GM23248 (cell line): ENCODE data around the gene MYBPC3. TPM values are rescaled to one million over a fixed set of nuclear protein-coding genes. Genes with fewer than 3 reads are reported as not detected.

Source experiments
- DNase-seq: peaks from one replicate; pipeline ENCODE4 v3.0.0-alpha.2; 2015
- H2AFZ ChIP-seq: fragments of 200-600 bp; sonication (generic); 2 replicates; pipeline ENCODE4 v1.6.1; 2016; ENCODE audit warnings: antibody characterized with exemption
- H3F3A ChIP-seq: fragments of 200-600 bp; sonication (generic); 2 replicates; pipeline ENCODE4 v1.6.1; 2016; ENCODE audit warnings: mild to moderate bottlenecking, antibody characterized with exemption, mixed run types; ENCODE audit not compliant: insufficient read depth
- H3K27ac ChIP-seq: fragments of 200-600 bp; sonication (generic); 2 replicates; pipeline ENCODE4 v1.5.1; 2016; ENCODE audit warnings: mild to moderate bottlenecking
- H3K27me3 ChIP-seq: fragments of 200-600 bp; sonication (generic); replicated peaks from 2 replicates; pipeline ENCODE4 v1.6.1; 2016; ENCODE audit warnings: mild to moderate bottlenecking; ENCODE audit not compliant: insufficient read depth
- H3K36me3 ChIP-seq: fragments of 200-600 bp; sonication (generic); 2 replicates; pipeline ENCODE4 v1.6.1; 2016; ENCODE audit warnings: low read depth, mild to moderate bottlenecking
- H3K4me1 ChIP-seq: fragments of 200-600 bp; sonication (generic); 2 replicates; pipeline ENCODE4 v1.6.1; 2016; ENCODE audit warnings: mild to moderate bottlenecking; ENCODE audit not compliant: insufficient read depth
- H3K4me2 ChIP-seq: fragments of 200-600 bp; sonication (generic); one replicate; pipeline ENCODE4 v1.6.1; 2016; ENCODE audit warnings: mild to moderate bottlenecking; ENCODE audit not compliant: unreplicated experiment
- H3K4me3 ChIP-seq: fragments of 200-600 bp; sonication (generic); 2 replicates; pipeline ENCODE4 v1.5.1; 2016; ENCODE audit warnings: mild to moderate bottlenecking
- H3K79me2 ChIP-seq: fragments of 200-600 bp; sonication (generic); 2 replicates; pipeline ENCODE4 v1.6.1; 2016; ENCODE audit warnings: mild to moderate bottlenecking; ENCODE audit not compliant: insufficient read depth
- H3K9ac ChIP-seq: fragments of 200-600 bp; sonication (generic); 2 replicates; pipeline ENCODE4 v1.6.1; 2016; ENCODE audit warnings: mild to moderate bottlenecking
- H3K9me2 ChIP-seq: fragments of 200-600 bp; sonication (generic); 2 replicates; pipeline ENCODE4 v1.6.1; 2016; ENCODE audit warnings: mixed run types, mild to moderate bottlenecking, moderate library complexity; ENCODE audit not compliant: insufficient read depth
- H3K9me3 ChIP-seq: fragments of 200-600 bp; sonication (generic); one replicate; pipeline ENCODE4 v1.6.1; 2017; ENCODE audit warnings: low read depth
- H4K20me1 ChIP-seq: fragments of 200-600 bp; sonication (generic); 2 replicates; pipeline ENCODE4 v1.6.0; 2016; ENCODE audit not compliant: insufficient read depth
- EZH2 ChIP-seq: fragments of 200-600 bp; sonication (generic); IDR thresholded peaks from 2 replicates; pipeline ENCODE4 v1.6.1; 2018; ENCODE audit warnings: antibody characterized with exemption, mild to moderate bottlenecking; ENCODE audit not compliant: insufficient read depth, poor library complexity, severe bottlenecking
- EZH2phosphoT487 ChIP-seq: fragments of 200-600 bp; sonication (generic); IDR thresholded peaks from 2 replicates; pipeline ENCODE4 v1.6.1; 2018; ENCODE audit warnings: antibody characterized with exemption, moderate library complexity, mild to moderate bottlenecking, low read depth; ENCODE audit not compliant: insufficient read depth
- WGBS, 2 experiments: methylation state at CpG; one replicate each; pipeline ENCODE4 v1.1.6; 2015 to 2017; ENCODE audit warnings: low lambda C conversion rate in 2 of 2, low coverage in 1 of 2; ENCODE audit errors: missing lambda C conversion rate in 2 of 2; 5-methylcytosine and 5-hydroxymethylcytosine counted together
- in situ Hi-C: fragments of 300-500 bp; cut with MboI; formaldehyde crosslinking; loops from 2 replicates; pipeline ENCODE4 v1.15.0; 2020
- polyA plus RNA-seq: library from polyadenylated mRNA; unstranded; fragments of >200 nt; fragmentation: Nextera tagmentation; extraction: Ambion mirVana; gene quantifications from 2 replicates; pipeline ENCODE4 v1.2.1, GENCODE V29; 2016
- total RNA-seq: library from RNA; depleted of rRNA; stranded (reverse); fragments of >200 nt; shearing (Covaris generic); gene quantifications from 2 replicates; pipeline ENCODE4 v1.2.3, GENCODE V29; 2014

Gene MYBPC3
- total and polyA plus RNA-seq, 2 experiments from 2014 or later: not detected

GRCh38 chr11:47348131-47348802, 4.2 kb downstream of the MYBPC3 start:
- Histone ChIP-seq H3F3A (no peaks in the 10 kb centered on the region), H3K9me3 (no peaks in the 10 kb centered on the region), H4K20me1 (no peaks in the 10 kb centered on the region), H3K4me1 (no peaks in the 10 kb centered on the region), H3K79me2 (no peaks in the 10 kb centered on the region), H3K4me2 (no peak overlapping the region), H3K9ac (no peak overlapping the region), H3K36me3 (no peaks in the 10 kb centered on the region), H3K9me2 (no peaks in the 10 kb centered on the region), H2AFZ (no peak overlapping the region), H3K4me3 (no peak overlapping the region), H3K27me3 (no peaks in the 10 kb centered on the region), H3K27ac (no peak overlapping the region)
- TF ChIP-seq EZH2phosphoT487 (no peak), EZH2 (no peak)
- in situ Hi-C loops: no loop called here
- DNase-seq: no peak
- whole genome bisulfite sequencing, 2 experiments: 69% methylated on average over 23 to 24 of the region's 24 CpGs

GRCh38 chr11:47347137-47347536, 5.4 kb downstream of the MYBPC3 start:
- no peaks in the 10 kb centered on the region for H3K79me2 ChIP-seq
- H3K27ac ChIP-seq: no peak overlapping the region
- in situ Hi-C loops: no loop called here
- no peaks in the 10 kb centered on the region for H3K36me3 ChIP-seq
- TF ChIP-seq EZH2phosphoT487 (no peak), EZH2 (no peak)
- no peaks in the 10 kb centered on the region for H3K4me1 ChIP-seq
- no peak overlapping the region for H3K4me2 ChIP-seq
- no peaks in the 10 kb centered on the region for H3K27me3 ChIP-seq
- H2AFZ ChIP-seq: no peak overlapping the region
- no peak overlapping the region for H3K9ac ChIP-seq
- H4K20me1 ChIP-seq: no peaks in the 10 kb centered on the region
- no peaks in the 10 kb centered on the region for H3K9me2 ChIP-seq
- H3K4me3 ChIP-seq: no peak overlapping the region
- no peaks in the 10 kb centered on the region for H3K9me3 ChIP-seq
- DNase-seq: no peak
- H3F3A ChIP-seq: no peaks in the 10 kb centered on the region
- WGBS, 2 experiments: 39 to 48% methylated on average over 5 of the region's 5 CpGs

GRCh38 chr11:47345890-47346563, 6.5 kb downstream of the MYBPC3 start:
- H3K9ac ChIP-seq: no peak overlapping the region
- H3K9me2 ChIP-seq: no peaks in the 10 kb centered on the region
- in situ Hi-C loops: no loop called here
- H3K4me2 ChIP-seq: no peak overlapping the region
- H3K27ac ChIP-seq: no peak overlapping the region
- 70 to 81% methylated on average over 16 to 18 of the region's 18 CpGs for WGBS, 2 experiments
- no peaks in the 10 kb centered on the region for H3F3A ChIP-seq
- no peak for TF ChIP-seq EZH2
- TF ChIP-seq EZH2phosphoT487: no peak
- H3K4me3 ChIP-seq: no peak overlapping the region
- DNase-seq: no peak
- H3K79me2 ChIP-seq: no peaks in the 10 kb centered on the region
- H3K9me3 ChIP-seq: no peaks in the 10 kb centered on the region
- H4K20me1 ChIP-seq: no peaks in the 10 kb centered on the region
- H3K4me1 ChIP-seq: no peaks in the 10 kb centered on the region
- no peak overlapping the region for H2AFZ ChIP-seq
- H3K27me3 ChIP-seq: no peaks in the 10 kb centered on the region
- H3K36me3 ChIP-seq: no peaks in the 10 kb centered on the region

- H3K36me3 ChIP-seq: no peaks in the 10 kb centered on the region
- DNase-seq: no peak
- no peaks in the 10 kb centered on the region for H4K20me1 ChIP-seq
- no peaks in the 10 kb centered on the region for H3K9me3 ChIP-seq
- H3K27ac ChIP-seq: no peak overlapping the region
- no peaks in the 10 kb centered on the region for H3K27me3 ChIP-seq
- H3K9ac ChIP-seq: no peak overlapping the region
- H3K4me3 ChIP-seq: no peak overlapping the region
- H3K79me2 ChIP-seq: no peaks in the 10 kb centered on the region
- 87 to 88% methylated on average over 15 of the region's 15 CpGs for WGBS, 2 experiments
- TF ChIP-seq EZH2phosphoT487 (no peak), EZH2 (no peak)
- H3F3A ChIP-seq: no peaks in the 10 kb centered on the region
- H3K4me1 ChIP-seq: no peaks in the 10 kb centered on the region
- no peak overlapping the region for H3K4me2 ChIP-seq
- in situ Hi-C loops: no loop called here
- no peaks in the 10 kb centered on the region for H3K9me2 ChIP-seq
- no peak overlapping the region for H2AFZ ChIP-seq
Measured at GRCh38 chr11:47342854-47343253, 9.6 kb downstream of the MYBPC3 start.
